Activated CD8-positive, alpha-beta memory T cell treated with anti-CD3 and anti-CD28 coated beads, Interleukin-2, amount 10 ng/mL, durations not matched to agents 7 days and 5 days (primary cell): ENCODE measurements around the gene TUBGCP6. TPM values are rescaled to one million over a fixed set of nuclear protein-coding genes. Genes with fewer than 3 reads are reported as not detected.
A peak's percentile ranks its signal among the peaks of the same experiment; 100 is the strongest.

ENCODE experiments used
- ATAC-seq: fragments of 150-1000 bp; cut with Tn5 transposase; one replicate; pipeline ENCODE4 v1.10.0; 2021; ENCODE audit warnings: moderate library complexity
- CTCF ChIA-PET: fragments of 350-600 bp; sonication (Branson Sonifier 250); formaldehyde crosslinking; loops from one replicate; lab custom pipeline; 2021; ENCODE audit warnings: antibody characterized with exemption; lab: Charles Lee
- DNase-seq: peaks from one replicate; pipeline ENCODE4 v3.0.0-alpha.2; 2020
- H3K27ac Mint-ChIP-seq: one replicate; pipeline ENCODE4 v1.8.0; 2021; ENCODE audit warnings: mild to moderate bottlenecking, mixed read lengths
- H3K27me3 Mint-ChIP-seq: one replicate; pipeline ENCODE4 v1.8.0; 2021; ENCODE audit warnings: mixed read lengths
- H3K36me3 Mint-ChIP-seq: one replicate; pipeline ENCODE4 v1.8.0; 2021; ENCODE audit warnings: mild to moderate bottlenecking, mixed read lengths
- H3K4me1 Mint-ChIP-seq: one replicate; pipeline ENCODE4 v1.8.0; 2021; ENCODE audit warnings: mixed read lengths
- H3K4me3 Mint-ChIP-seq: one replicate; pipeline ENCODE4 v1.8.0; 2021; ENCODE audit warnings: mild to moderate bottlenecking, moderate library complexity, mixed read lengths
- H3K9me3 Mint-ChIP-seq: one replicate; pipeline ENCODE4 v1.8.0; 2022; ENCODE audit warnings: low read depth, mixed read lengths
- total RNA-seq, 2 experiments: library from RNA; stranded (reverse); gene quantifications; one replicate each; pipeline ENCODE4 v1.2.3, GENCODE V29; 2021

The TUBGCP6 gene
- total RNA-seq, 2 experiments from 2014 or later: 60.9 to 72.0 TPM

GRCh38 chr22:50190941-50191741, 53.7 kb downstream of the TUBGCP6 start:
- CTCF ChIA-PET: interaction anchor here (0.6 to 3.4 kb wide), 14 partner anchors 9 to 430 kb away, joined by 3 to 16 read pairs (median 4); no protein-coding TSS in a partner anchor
- peaks cover 22% of the 10 kb centered on the region for H3K36me3 Mint-ChIP-seq
- peak overlapping the region; percentile 95 for H3K27ac Mint-ChIP-seq
- H3K9me3 Mint-ChIP-seq: no peaks in the 10 kb centered on the region
- peak overlapping the region; percentile 88 for H3K4me3 Mint-ChIP-seq
- peaks cover 50% of the 10 kb centered on the region for H3K4me1 Mint-ChIP-seq
- H3K27me3 Mint-ChIP-seq: no peaks in the 10 kb centered on the region
- ATAC-seq (peak; percentile 58), DNase-seq (peak; percentile 90)

- H3K36me3 Mint-ChIP-seq: peaks cover 22% of the 10 kb centered on the region
- no peaks in the 10 kb centered on the region for H3K27me3 Mint-ChIP-seq
- no peaks in the 10 kb centered on the region for H3K9me3 Mint-ChIP-seq
- peak; percentile 57 for ATAC-seq
- H3K27ac Mint-ChIP-seq: peak overlapping the region; percentile 95
- CTCF ChIA-PET: interaction anchor here (0.7 to 3.4 kb wide), 14 partner anchors 8 to 431 kb away, joined by 3 to 16 read pairs (median 4); no protein-coding TSS in a partner anchor
- DNase-seq: peak; percentile 88
- H3K4me1 Mint-ChIP-seq: peaks cover 52% of the 10 kb centered on the region
- peak overlapping the region; percentile 88 for H3K4me3 Mint-ChIP-seq
Measured at GRCh38 chr22:50190182-50190940, 54.5 kb downstream of the TUBGCP6 start.

GRCh38 chr22:50189849-50190181, 55.0 kb downstream of the TUBGCP6 start:
- H3K27me3 Mint-ChIP-seq: no peaks in the 10 kb centered on the region
- DNase-seq (no peak), ATAC-seq (peak; percentile 6)
- peak overlapping the region; percentile 95 for H3K27ac Mint-ChIP-seq
- H3K9me3 Mint-ChIP-seq: no peaks in the 10 kb centered on the region
- peak overlapping the region; percentile 88 for H3K4me3 Mint-ChIP-seq
- CTCF ChIA-PET: interaction anchor here (0.7 to 3.4 kb wide), 7 partner anchors 12 to 172 kb away, joined by 3 to 16 read pairs (median 3); no protein-coding TSS in a partner anchor
- peaks cover 52% of the 10 kb centered on the region for H3K4me1 Mint-ChIP-seq
- H3K36me3 Mint-ChIP-seq: peaks cover 20% of the 10 kb centered on the region

- CTCF ChIA-PET: interaction anchor here (0.7 to 3.4 kb wide), 6 partner anchors 13 to 171 kb away, joined by 3 to 16 read pairs (median 3); no protein-coding TSS in a partner anchor
- no peak for ATAC-seq
- Mint-ChIP-seq H3K9me3 (no peaks in the 10 kb centered on the region), H3K27ac (peak overlapping the region; percentile 95), H3K4me3 (peak overlapping the region; percentile 88), H3K36me3 (peaks cover 20% of the 10 kb centered on the region), H3K4me1 (peaks cover 55% of the 10 kb centered on the region), H3K27me3 (no peaks in the 10 kb centered on the region)
- no peak for DNase-seq
Measured at GRCh38 chr22:50189184-50189848, 55.5 kb downstream of the TUBGCP6 start.

GRCh38 chr22:50188356-50188755, 56.5 kb downstream of the TUBGCP6 start:
- no peak for DNase-seq
- Mint-ChIP-seq H3K36me3 (peaks cover 20% of the 10 kb centered on the region), H3K9me3 (no peaks in the 10 kb centered on the region), H3K4me3 (no peak overlapping the region), H3K27ac (peak overlapping the region; percentile 95), H3K27me3 (no peaks in the 10 kb centered on the region), H3K4me1 (peaks cover 56% of the 10 kb centered on the region)
- ATAC-seq: no peak
- CTCF ChIA-PET: interaction anchor here (2.4 kb wide), 1 partner anchor 39 kb away, joined by 14 read pairs; no protein-coding TSS in a partner anchor

- CTCF ChIA-PET: interaction anchor here (1.2 to 2.4 kb wide), 4 partner anchors 24 to 64 kb away, joined by 3 to 14 read pairs (median 4); partner anchors contain the start of gene HDAC10
Measured at GRCh38 chr22:50186761-50187523, 57.9 kb downstream of the TUBGCP6 start.

GRCh38 chr22:50186181-50186714, 58.6 kb downstream of the TUBGCP6 start:
- Mint-ChIP-seq H3K4me1 (peaks cover 37% of the 10 kb centered on the region), H3K4me3 (peak overlapping the region; percentile 95), H3K27me3 (no peaks in the 10 kb centered on the region), H3K36me3 (peaks cover 8% of the 10 kb centered on the region), H3K9me3 (no peaks in the 10 kb centered on the region), H3K27ac (peak overlapping the region; percentile 95)
- no peak for ATAC-seq
- no peak for DNase-seq
- CTCF ChIA-PET: interaction anchor here (1.2 to 2.4 kb wide), 4 partner anchors 25 to 65 kb away, joined by 3 to 14 read pairs (median 4); partner anchors contain the start of gene HDAC10

More at GRCh38 chr22:50186761-50187523, 57.9 kb downstream of the TUBGCP6 start:
- peaks cover 44% of the 10 kb centered on the region for H3K4me1 Mint-ChIP-seq
- ATAC-seq (no peak), DNase-seq (peak; percentile 67)
- H3K4me3 Mint-ChIP-seq: peak overlapping the region; percentile 95
- no peaks in the 10 kb centered on the region for H3K9me3 Mint-ChIP-seq
- peak overlapping the region; percentile 95 for H3K27ac Mint-ChIP-seq
- no peaks in the 10 kb centered on the region for H3K27me3 Mint-ChIP-seq
- peaks cover 14% of the 10 kb centered on the region for H3K36me3 Mint-ChIP-seq

GRCh38 chr22:50185375-50186087, 59.3 kb downstream of the TUBGCP6 start, which contains the start of gene TRABD:
Gene TRABD (plus strand): TSS chr22:50185913. CDS start chr22:50193061, 7,148 bp downstream.
- peak; percentile 68 for ATAC-seq
- Mint-ChIP-seq H3K4me3 (peak within 1 kb of the TSS; percentile 95), H3K27ac (peak within 1 kb of the TSS; percentile 95), H3K27me3 (no peaks in the 10 kb centered on the region), H3K36me3 (peaks cover 7% of the 10 kb centered on the region), H3K9me3 (no peaks in the 10 kb centered on the region), H3K4me1 (peaks cover 35% of the 10 kb centered on the region)
- CTCF ChIA-PET: interaction anchor here (1.3 kb wide), 1 partner anchor 14 kb away, joined by 5 read pairs; no protein-coding TSS in a partner anchor
- peak; percentile 92 for DNase-seq

- DNase-seq: no peak
- Mint-ChIP-seq H3K27ac (no peak overlapping the region), H3K9me3 (no peaks in the 10 kb centered on the region), H3K27me3 (no peaks in the 10 kb centered on the region), H3K4me1 (peaks cover 37% of the 10 kb centered on the region), H3K36me3 (peaks cover 7% of the 10 kb centered on the region), H3K4me3 (peak overlapping the region; percentile 95)
- no peak for ATAC-seq
- CTCF ChIA-PET: interaction anchor here (1.0 to 1.3 kb wide), 2 partner anchors 14 to 36 kb away, joined by 4 to 5 read pairs; no protein-coding TSS in a partner anchor
Measured at GRCh38 chr22:50184902-50185374, 59.9 kb downstream of the TUBGCP6 start.

- CTCF ChIA-PET: interaction anchor here (0.8 to 1.3 kb wide), 3 partner anchors 13 to 35 kb away, joined by 3 to 5 read pairs (median 4); no protein-coding TSS in a partner anchor
- ATAC-seq (no peak), DNase-seq (no peak)
- Mint-ChIP-seq H3K9me3 (no peaks in the 10 kb centered on the region), H3K36me3 (peaks cover 5% of the 10 kb centered on the region), H3K27me3 (no peaks in the 10 kb centered on the region), H3K4me3 (peak overlapping the region; percentile 63), H3K27ac (no peak overlapping the region), H3K4me1 (peaks cover 35% of the 10 kb centered on the region)
Measured at GRCh38 chr22:50184004-50184901, 60.6 kb downstream of the TUBGCP6 start.
